Liver (tissue), 9 donors: ENCODE data around the gene ZBTB17. TPM values are rescaled to one million over a fixed set of nuclear protein-coding genes. Genes with fewer than 3 reads are reported as not detected.

Experiments used
- DNase-seq: peaks from one replicate; pipeline ENCODE4 v3.0.0-alpha.2; 2017; ENCODE audit warnings: low spot score
- H3K27ac ChIP-seq, 2 donors: one replicate each; pipeline ENCODE4 v1.7.0; 2013; ENCODE audit warnings: inconsistent platforms in 2 of 2, low read length in 2 of 2, control low read depth in 1 of 2, low read depth in 1 of 2, mild to moderate bottlenecking in 1 of 2
- H3K27me3 ChIP-seq, 4 donors: one replicate each; pipeline versions ENCODE4 v1.6.1 to v1.7.0; 2013; ENCODE audit warnings: low read length in 3 of 4, inconsistent platforms in 1 of 4, mild to moderate bottlenecking in 1 of 4, moderate library complexity in 1 of 4; ENCODE audit not compliant: control insufficient read depth in 4 of 4, insufficient read depth in 4 of 4
- H3K36me3 ChIP-seq, 4 donors: one replicate each; pipeline versions ENCODE4 v1.6.1 to v1.7.0; 2013; ENCODE audit warnings: low read length in 3 of 4, mild to moderate bottlenecking in 3 of 4, low read depth in 1 of 4, moderate library complexity in 1 of 4; ENCODE audit not compliant: control insufficient read depth in 4 of 4, insufficient read depth in 3 of 4
- H3K4me1 ChIP-seq, 4 donors: one replicate each; pipeline versions ENCODE4 v1.6.1 to v1.7.0; 2013; ENCODE audit warnings: low read length in 3 of 4, mild to moderate bottlenecking in 3 of 4, moderate library complexity in 1 of 4; ENCODE audit not compliant: control insufficient read depth in 4 of 4, insufficient read depth in 4 of 4
- H3K4me3 ChIP-seq, 3 donors: one replicate each; pipeline versions ENCODE4 v1.6.1 to v1.7.0; 2013; ENCODE audit warnings: low read length in 3 of 3, control low read depth in 1 of 3, low read depth in 1 of 3, mild to moderate bottlenecking in 1 of 3
- H3K9ac ChIP-seq, 2 donors: one replicate each; pipeline ENCODE4 v1.7.0; 2013; ENCODE audit warnings: low read length in 2 of 2, mild to moderate bottlenecking in 2 of 2, moderate library complexity in 2 of 2, control low read depth in 1 of 2, low read depth in 1 of 2
- H3K9me3 ChIP-seq, 4 donors: one replicate each; pipeline versions ENCODE4 v1.6.1 to v1.7.0; 2013; ENCODE audit warnings: low read length in 3 of 4; ENCODE audit not compliant: control insufficient read depth in 4 of 4
- CTCF ChIP-seq: fragments of 150-350 bp; IDR thresholded peaks from 2 replicates; pipeline ENCODE4 v1.5.1; 2017; ENCODE audit warnings: improper control_type of control experiment, low read depth, low read length; ENCODE audit not compliant: missing input control
- EGR1 ChIP-seq, 2 donors: IDR thresholded peaks; 2 replicates each; pipeline ENCODE4 v1.6.1; 2016 to 2018; ENCODE audit warnings: antibody characterized with exemption in 2 of 2, low read depth in 2 of 2
- FOXA1 ChIP-seq: IDR thresholded peaks from 2 replicates; pipeline ENCODE4 v1.6.1; 2016; ENCODE audit warnings: antibody characterized with exemption
- FOXA2 ChIP-seq: IDR thresholded peaks from 2 replicates; pipeline ENCODE4 v1.6.1; 2016; ENCODE audit warnings: antibody characterized with exemption
- GABPA ChIP-seq, 2 donors: IDR thresholded peaks in 1 of 2; conservative IDR thresholded peaks in 1 of 2; 2 replicates each; pipeline ENCODE4 v1.6.1; 2016; ENCODE audit warnings: antibody characterized with exemption in 2 of 2, mild to moderate bottlenecking in 1 of 2, moderate library complexity in 1 of 2
- HNF4A ChIP-seq, 2 donors: conservative IDR thresholded peaks; 2 replicates each; pipeline ENCODE4 v1.6.1; 2016; ENCODE audit warnings: antibody characterized with exemption in 2 of 2, mild to moderate bottlenecking in 2 of 2
- HNF4G ChIP-seq: IDR thresholded peaks from 2 replicates; pipeline ENCODE4 v1.6.1; 2016; ENCODE audit warnings: antibody characterized with exemption
- JUND ChIP-seq, 2 donors: IDR thresholded peaks; 2 replicates each; pipeline ENCODE4 v1.6.1; 2016; ENCODE audit warnings: antibody characterized with exemption in 2 of 2
- MAX ChIP-seq: IDR thresholded peaks from 2 replicates; pipeline ENCODE4 v1.6.1; 2016; ENCODE audit warnings: antibody characterized with exemption
- NR2F2 ChIP-seq: IDR thresholded peaks from 2 replicates; pipeline ENCODE4 v1.6.1; 2016; ENCODE audit warnings: antibody characterized with exemption
- RAD21 ChIP-seq, 2 donors: IDR thresholded peaks; 2 replicates each; pipeline ENCODE4 v1.6.1; 2016; ENCODE audit warnings: antibody characterized with exemption in 2 of 2, mild to moderate bottlenecking in 2 of 2
- RXRA ChIP-seq, 2 donors: IDR thresholded peaks; 2 replicates each; pipeline ENCODE4 v1.6.1; 2017 to 2018; ENCODE audit warnings: antibody characterized with exemption in 2 of 2, mild to moderate bottlenecking in 1 of 2
- SP1 ChIP-seq: IDR thresholded peaks from 2 replicates; pipeline ENCODE4 v1.6.1; 2018; ENCODE audit warnings: antibody characterized with exemption, mild to moderate bottlenecking
- TAF1 ChIP-seq: conservative IDR thresholded peaks from 2 replicates; pipeline ENCODE4 v1.6.1; 2016; ENCODE audit warnings: antibody characterized with exemption, mild to moderate bottlenecking
- YY1 ChIP-seq: IDR thresholded peaks from 2 replicates; pipeline ENCODE4 v1.6.1; 2016; ENCODE audit warnings: antibody characterized with exemption, mild to moderate bottlenecking
- ZBTB33 ChIP-seq: IDR thresholded peaks from 2 replicates; pipeline ENCODE4 v1.6.1; 2016; ENCODE audit warnings: antibody characterized with exemption
- WGBS: extraction: QIAGEN DNeasy Blood & Tissue Kit; methylation state at CpG from one replicate; pipeline ENCODE4 v1.1.7; 2013; 5-methylcytosine and 5-hydroxymethylcytosine counted together
- polyA plus RNA-seq, 2 donors: library from polyadenylated mRNA; stranded (reverse) in 1 of 2; unstranded in 1 of 2; fragments of 200-250 nt in 1 of 2; fragments of >200 nt in 1 of 2; fragmentation: Nextera tagmentation in 1 of 2; extraction: Ambion mirVana in 1 of 2; gene quantifications; one replicate each; pipeline versions ENCODE4 v1.2.1 to v1.2.3, GENCODE V29; 2013 to 2015
- total RNA-seq, 2 donors: library from RNA; depleted of rRNA; stranded (reverse); fragments of >200 nt; gene quantifications; one replicate each; pipeline ENCODE4 v1.2.3, GENCODE V29; 2014
- TF ChIP-seq, protein P1 (sequence below): IDR thresholded peaks from 2 replicates; pipeline ENCODE4 v1.6.1; 2016; ENCODE audit warnings: antibody characterized with exemption
- TF ChIP-seq, protein P2 (sequence below): IDR thresholded peaks from 2 replicates; pipeline ENCODE4 v1.6.1; 2016; ENCODE audit warnings: antibody characterized with exemption, mild to moderate bottlenecking
- donor health status: healthy.
- donor health status: healthy.
- donor health status: healthy.
- donor health status: healthy.
- donor health status: healthy.

Gene ZBTB17
- total and polyA plus RNA-seq, 4 donors: 8.9 to 15.1 (median 9.9) TPM

DNA sequence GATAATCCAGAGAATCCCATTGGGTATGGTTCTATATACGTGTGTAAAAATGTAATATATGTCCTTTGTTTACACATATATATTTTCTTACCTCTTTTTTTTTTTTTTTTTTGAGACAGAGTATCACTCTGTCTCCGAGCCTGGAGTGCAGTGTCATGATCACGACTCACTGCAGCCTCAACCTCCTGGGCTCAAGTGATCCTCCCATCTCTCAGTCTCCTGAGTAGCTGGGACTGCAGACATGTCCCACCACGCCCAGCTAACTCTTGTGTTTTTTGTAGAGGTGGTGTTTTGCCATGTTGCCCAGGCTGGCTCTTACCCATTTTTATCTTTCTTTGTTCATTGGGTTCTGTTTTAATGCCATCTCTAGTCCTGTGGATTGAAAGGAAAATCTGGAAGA is 59.5 kb downstream of the ZBTB17 start:
- no peak overlapping the region for H3K27ac ChIP-seq

More for the DNA sequence above, 59.5 kb downstream of the ZBTB17 start:
- no peak for DNase-seq
- Histone ChIP-seq H3K4me3 (no peak overlapping the region), H3K27me3 (no peaks in the 10 kb centered on the region), H3K4me1 (peaks cover 0 to 3% (median under 1%) of the 10 kb centered on the region in 4 donors), H3K9me3 (no peaks in the 10 kb centered on the region), H3K9ac (no peak overlapping the region), H3K36me3 (peaks cover 12 to 49% (median 38%) of the 10 kb centered on the region in 4 donors)
- WGBS: 80% methylated on average over 4 of the region's 4 CpGs
- TF ChIP-seq TAF1 (no peak), MAX (no peak), GABPA (IDR thresholded peaks at IDR 0.05 in 1 of 2, conservative IDR thresholded peaks at IDR 0.05 in 1 of 2) (no peak), RXRA (IDR thresholded peaks at IDR 0.05) (no peak), ZBTB33 (no peak), RAD21 (IDR thresholded peaks at IDR 0.05) (no peak), CTCF (no peak), HNF4G (no peak), FOXA2 (no peak), EGR1 (IDR thresholded peaks at IDR 0.05; ENCODE audit: low read depth in 2 of 2) (no peak), YY1 (no peak), NR2F2 (no peak), JUND (IDR thresholded peaks at IDR 0.05) (no peak), HNF4A (conservative IDR thresholded peaks at IDR 0.05) (no peak), SP1 (no peak), FOXA1 (no peak)
- TF ChIP-seq, protein P1, sequence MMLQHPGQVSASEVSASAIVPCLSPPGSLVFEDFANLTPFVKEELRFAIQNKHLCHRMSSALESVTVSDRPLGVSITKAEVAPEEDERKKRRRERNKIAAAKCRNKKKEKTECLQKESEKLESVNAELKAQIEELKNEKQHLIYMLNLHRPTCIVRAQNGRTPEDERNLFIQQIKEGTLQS: no peak
- TF ChIP-seq, protein P2, sequence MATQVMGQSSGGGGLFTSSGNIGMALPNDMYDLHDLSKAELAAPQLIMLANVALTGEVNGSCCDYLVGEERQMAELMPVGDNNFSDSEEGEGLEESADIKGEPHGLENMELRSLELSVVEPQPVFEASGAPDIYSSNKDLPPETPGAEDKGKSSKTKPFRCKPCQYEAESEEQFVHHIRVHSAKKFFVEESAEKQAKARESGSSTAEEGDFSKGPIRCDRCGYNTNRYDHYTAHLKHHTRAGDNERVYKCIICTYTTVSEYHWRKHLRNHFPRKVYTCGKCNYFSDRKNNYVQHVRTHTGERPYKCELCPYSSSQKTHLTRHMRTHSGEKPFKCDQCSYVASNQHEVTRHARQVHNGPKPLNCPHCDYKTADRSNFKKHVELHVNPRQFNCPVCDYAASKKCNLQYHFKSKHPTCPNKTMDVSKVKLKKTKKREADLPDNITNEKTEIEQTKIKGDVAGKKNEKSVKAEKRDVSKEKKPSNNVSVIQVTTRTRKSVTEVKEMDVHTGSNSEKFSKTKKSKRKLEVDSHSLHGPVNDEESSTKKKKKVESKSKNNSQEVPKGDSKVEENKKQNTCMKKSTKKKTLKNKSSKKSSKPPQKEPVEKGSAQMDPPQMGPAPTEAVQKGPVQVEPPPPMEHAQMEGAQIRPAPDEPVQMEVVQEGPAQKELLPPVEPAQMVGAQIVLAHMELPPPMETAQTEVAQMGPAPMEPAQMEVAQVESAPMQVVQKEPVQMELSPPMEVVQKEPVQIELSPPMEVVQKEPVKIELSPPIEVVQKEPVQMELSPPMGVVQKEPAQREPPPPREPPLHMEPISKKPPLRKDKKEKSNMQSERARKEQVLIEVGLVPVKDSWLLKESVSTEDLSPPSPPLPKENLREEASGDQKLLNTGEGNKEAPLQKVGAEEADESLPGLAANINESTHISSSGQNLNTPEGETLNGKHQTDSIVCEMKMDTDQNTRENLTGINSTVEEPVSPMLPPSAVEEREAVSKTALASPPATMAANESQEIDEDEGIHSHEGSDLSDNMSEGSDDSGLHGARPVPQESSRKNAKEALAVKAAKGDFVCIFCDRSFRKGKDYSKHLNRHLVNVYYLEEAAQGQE: no peak
